H54 (cell line): ENCODE data around the gene RILPL1.
"Not testable (repeated sequence)": the region's sequence is repeated elsewhere in the genome, so short reads cannot be mapped to it uniquely, and the experiment has no call there.

Source experiments
- DNase-seq: peaks from one replicate; pipeline ENCODE4 v3.0.0; 2011; ENCODE audit warnings: low spot score, mixed read lengths; ENCODE audit not compliant: insufficient read length
- FAIRE-seq: peaks from 3 replicates; lab custom pipeline; 2011; peaks lifted over from hg19 to GRCh38; lab: Jason Lieb, UNC
- POLR2A ChIP-seq: IDR thresholded peaks from 2 replicates; pipeline ENCODE4 v1.6.1; 2011; ENCODE audit warnings: low read depth, mild to moderate bottlenecking, low read length

The RILPL1 gene

DNA sequence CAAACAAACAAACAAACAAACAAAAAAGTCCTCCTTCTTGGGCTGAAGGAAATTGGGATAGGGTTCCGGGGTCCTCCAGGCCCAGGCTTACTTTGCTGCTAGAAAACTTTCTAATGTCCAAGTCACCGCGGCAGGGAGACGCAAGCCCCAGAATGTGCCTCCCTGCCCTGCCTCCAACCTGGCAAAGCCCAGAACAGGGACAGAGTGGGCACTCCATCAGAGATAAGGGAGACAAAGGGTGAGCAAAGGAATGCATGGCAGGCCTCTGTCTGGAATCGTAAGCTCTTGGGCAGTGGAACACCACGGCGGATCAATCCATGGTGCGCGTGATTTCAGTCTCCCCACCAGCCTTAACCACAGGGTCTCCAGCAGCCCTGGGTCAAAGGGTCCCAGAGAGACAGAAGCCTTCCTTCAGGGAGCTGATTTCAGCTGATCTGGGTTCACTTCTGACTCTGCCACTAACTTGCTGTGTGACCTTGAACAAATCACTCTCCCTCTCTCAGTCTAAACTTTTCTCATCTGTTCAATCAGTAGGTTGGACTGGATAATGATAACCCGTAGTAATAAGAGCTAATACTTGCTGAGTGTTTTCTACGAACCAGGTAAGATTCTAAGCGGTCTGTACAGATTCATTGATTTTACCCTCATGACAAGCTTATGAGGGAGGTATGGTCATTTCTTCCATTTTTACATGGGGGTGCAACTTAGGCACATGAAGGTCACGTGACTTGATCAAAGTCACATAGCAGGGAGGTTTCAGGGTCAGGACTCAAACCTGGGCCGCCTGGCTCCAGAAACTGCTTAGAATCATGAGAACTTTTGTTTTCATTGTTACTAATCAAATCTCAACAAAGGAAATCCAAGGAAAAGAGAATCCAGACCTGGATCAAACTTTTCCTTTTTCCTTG lies 12.7 kb downstream of the RILPL1 start:
- no peak for TF ChIP-seq POLR2A
- no peak for DNase-seq
- FAIRE-seq, result no peak

DNA sequence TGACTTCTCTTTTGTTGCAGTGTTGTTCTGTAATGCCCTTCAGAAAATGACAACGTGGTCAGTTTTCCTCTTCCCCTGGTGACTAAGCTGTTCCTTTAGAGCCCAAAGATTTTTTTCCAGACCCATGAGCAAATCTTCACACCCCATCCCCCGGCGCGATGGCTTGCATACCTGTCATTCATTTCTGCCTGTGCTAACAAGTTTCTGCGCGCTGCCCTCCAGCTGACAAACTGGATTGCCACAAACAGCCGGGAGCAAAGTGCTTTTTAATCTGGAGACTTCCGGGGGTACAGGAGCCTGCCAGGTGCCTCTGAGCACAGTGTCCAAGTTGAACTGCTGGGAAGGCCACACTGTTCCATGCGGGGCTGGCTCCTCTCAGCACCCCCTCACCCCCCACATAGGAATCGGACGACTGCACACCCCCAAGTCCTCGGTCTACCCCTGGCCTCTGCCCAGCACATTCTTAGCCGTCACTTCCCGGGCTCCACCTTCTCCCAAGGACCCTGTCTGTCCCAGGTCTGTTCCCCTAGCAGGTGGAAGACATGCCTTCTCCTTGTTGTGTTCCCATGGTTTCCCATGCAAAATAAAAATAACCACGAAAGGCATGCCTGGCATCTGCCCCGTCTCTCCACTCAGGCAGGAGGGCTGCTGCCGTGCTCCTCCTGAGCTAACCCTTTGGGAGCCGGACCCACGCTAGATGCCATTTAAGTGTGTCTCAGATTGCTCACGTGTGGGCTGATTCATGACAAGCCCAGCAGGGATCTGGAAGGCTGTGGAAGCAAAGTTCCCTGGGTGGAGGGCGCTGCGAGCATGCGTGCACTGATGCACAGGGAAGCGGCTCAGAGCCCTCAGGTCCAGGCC lies 14.1 kb downstream of the RILPL1 start:
- FAIRE-seq (no peak), DNase-seq (peak; percentile 89)
- no peak for TF ChIP-seq POLR2A

DNA sequence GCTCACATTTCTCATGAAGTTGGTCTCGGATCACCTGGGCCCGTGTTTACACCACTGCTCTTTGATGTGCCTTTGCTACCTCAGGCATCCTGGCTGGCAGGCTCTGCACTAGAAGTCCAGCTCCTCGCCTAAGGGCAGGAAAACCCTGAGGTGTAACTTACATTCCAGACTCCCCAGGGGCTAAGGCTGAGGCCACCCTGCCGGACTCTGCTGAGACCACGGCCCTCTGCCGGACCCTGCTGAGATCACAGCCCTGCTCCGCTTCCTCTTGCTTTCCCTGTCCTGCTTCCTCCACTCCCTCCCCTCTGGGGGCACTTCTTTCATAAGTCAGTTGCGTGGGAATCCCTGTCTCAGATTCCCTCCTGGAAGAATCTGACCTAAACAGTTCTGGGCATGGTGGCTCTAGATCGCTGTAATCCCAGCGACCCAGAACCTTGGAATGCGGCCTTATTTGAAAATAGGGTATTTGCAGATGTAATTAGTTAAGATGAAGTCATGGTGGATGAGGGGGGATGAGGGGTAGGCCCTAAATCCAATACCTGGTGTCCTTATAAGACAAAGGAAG lies 17.2 kb downstream of the RILPL1 start:
- TF ChIP-seq POLR2A, result no peak
- FAIRE-seq, result no peak
- no peak for DNase-seq

DNA sequence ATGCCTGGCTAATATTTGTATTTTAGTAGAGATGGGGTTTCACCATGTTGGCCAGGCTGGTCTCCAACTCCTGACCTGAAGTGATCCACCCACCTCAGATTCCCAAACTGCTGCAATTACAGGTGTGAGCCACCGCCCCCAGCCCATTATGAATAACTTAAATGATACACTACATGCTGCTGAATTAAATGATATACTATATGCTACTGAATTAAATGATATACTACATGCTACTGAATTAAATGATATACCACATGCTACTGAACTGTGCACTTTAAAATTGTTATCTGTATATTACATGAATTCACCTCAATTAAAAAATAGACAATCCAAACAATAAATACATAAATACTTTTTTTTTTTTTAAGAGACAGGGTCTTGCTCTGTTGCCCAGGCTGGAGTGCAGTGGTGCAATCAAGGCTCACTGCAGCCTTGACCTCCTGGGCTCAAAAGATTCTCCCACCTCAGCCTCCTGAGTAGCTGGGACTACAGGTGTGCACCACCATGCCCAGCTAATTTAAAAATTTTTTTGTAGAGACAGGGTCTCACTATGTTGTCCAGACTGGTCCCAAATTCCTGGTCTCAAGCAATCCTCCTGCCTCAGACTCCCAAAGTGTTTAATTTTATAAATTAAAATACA lies 18.8 kb downstream of the RILPL1 start:
- not testable (repeated sequence) for FAIRE-seq, DNase-seq

DNA sequence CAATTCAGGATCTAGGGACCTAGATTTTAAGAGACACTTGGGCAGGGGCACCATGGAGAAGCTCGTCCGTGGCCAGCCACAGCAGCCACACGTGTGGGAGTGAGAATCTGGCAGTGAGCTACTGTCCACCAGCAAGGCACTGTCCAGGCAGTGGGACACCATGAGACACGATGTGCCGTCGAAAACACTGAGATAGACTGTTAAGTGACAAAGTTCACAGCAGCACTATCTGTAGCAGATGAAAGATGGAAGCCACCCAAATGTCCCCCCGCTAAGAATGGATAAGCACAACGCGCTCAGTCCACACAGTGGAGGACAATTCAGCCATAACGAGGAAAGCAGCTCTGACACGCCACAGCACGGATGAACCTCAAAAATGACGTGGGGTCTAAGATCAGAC lies 19.7 kb downstream of the RILPL1 start:
- DNase-seq (no peak), FAIRE-seq (no peak)
- TF ChIP-seq POLR2A, result no peak

DNA sequence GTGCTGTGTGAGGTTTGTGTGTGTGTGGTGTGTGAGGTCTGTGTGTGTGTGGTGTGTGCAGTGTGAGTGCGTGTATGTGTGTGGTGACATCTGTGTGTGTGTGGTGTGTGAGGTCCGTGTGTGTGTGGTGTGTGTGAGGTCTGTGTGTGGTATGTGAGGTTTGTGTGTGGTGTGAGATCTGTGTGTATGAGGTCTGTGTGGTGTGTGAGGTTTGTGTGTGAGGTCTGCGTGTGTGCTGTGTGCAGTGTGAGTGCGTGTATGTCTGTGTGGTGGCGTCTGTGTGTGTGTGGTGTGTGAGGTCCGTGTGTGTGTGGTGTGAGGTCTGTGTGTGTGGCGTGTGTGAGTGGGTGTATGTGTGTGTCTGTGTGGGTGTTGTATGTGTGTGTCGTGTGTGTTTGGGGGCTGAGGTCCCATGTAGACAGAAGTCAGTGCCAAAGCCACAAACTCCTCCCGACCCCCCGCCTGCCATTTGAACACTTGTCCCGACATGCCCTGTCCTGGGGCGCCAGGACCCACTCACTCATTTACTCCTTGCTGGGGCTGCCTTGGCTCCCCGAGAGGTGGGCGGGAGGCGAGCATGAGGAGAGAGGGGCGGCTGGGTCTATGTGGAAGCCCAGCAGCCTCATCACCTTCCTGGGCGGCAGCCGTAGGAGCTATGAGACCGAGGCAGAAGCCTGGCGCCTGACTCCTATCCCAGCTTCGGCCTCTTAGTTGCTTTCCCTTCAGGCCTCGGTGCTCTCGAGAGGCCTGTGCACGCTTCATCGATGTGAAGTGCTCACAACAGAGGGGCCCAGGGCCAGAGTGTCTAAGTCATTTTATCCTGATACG lies 20.5 kb downstream of the RILPL1 start:
- TF ChIP-seq POLR2A, result no peak
- DNase-seq (no peak), FAIRE-seq (no peak)

DNA sequence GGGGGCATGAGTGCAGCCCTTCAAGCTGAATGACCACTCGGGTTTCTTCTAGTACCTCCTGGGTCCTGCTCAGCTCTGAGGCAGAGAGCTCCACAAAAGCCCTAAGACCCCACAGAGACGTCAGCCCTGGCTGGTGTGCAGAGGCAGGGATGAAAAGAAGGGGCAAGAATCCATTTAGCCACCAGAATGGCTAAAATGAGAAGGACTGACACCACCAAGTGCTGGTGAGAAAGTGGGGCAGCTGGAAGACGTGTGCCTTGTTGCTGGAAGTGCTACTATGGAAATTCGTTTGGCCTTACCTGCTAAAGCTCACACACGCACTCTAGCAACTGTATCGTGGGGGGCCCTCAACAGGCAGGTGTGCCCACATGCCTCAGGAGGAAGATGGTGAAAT lies 26.7 kb downstream of the RILPL1 start:
- TF ChIP-seq POLR2A, result no peak
- FAIRE-seq (no peak), DNase-seq (no peak)

DNA sequence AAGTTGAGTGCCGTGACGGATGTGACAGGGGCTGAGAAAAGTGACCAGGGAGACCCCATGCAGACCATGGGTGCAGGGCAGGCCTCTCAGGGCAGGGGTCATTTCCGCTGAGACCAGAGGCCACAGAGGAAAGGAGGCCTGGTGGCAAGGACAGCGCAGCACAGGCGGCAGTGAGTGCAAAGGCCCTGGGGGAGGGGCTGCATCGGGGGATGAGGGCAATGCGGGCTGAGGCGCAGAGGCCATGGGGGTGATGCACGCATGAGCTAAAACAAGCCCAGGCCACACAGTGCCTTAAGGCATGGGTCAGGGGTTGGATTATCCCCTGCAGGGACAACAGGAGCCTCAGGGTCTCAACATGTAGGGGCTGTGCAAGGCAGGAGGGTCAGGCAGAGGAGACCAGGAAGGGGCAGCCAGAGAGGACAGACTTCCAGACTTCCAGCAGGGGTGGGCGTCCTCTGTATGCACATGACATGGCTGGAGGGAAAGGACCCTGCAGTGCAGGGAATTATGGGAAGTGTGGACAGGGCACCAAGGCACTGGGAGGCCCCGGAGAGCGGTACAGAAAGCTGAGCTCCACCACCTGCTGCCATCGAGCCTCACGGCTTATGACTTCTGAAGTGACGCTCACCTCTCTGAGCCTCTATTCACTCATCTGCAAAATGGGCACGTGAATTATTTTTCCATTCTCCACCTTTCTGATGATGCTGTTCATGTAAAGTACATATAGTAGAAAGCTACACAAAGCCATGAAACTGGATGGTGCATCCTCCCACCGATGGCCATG lies 27.3 kb downstream of the RILPL1 start:
- no peak for TF ChIP-seq POLR2A
- DNase-seq (no peak), FAIRE-seq (no peak)

DNA sequence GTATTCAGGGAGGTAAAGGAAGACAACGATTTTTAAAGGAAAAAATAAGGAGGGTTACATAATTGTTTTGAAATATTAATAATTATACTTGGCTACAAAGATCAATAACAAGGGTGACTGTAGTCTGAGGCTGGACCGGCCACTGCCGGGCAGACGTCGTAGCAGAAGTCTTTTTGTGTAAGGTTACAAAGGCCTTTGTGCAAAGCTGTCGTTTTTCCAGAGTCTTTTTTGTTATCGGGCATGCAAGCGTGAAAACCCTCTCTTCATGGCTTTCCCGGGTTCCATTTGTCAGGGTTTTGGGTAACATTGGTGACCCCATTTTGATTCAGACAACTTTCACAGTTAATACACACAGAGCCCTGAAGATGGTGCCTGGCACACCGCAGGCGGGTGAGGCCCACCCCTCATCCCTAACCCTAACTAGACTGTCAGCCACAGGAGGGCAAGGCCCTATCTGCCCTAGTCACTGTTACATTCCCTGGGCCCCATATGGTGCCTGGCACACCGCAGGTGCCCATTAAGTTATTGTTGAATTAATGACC lies 31.3 kb downstream of the RILPL1 start:
- FAIRE-seq, result no peak
- no peak for DNase-seq

DNA sequence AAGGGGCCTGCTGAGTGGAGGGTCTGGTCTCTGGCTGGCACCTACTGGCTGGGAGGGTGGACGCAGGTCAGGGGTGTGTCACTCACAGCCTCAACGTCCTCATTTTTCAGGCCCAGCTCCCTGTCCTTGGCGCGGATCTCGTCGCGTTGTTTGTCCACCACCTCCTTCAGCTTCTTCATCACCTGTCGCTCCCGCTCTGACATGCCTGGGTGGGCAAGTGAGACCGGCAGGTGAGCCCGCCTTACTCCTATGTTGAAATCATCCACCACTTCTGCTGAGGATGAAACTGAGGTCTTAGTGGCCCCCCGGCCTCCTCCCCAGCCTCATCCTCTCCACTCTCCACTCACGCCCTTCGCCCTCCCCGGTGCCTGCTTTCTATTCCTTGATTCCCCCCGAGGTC lies 34.2 kb downstream of the RILPL1 start:
- TF ChIP-seq POLR2A, result no peak
- DNase-seq (no peak), FAIRE-seq (no peak)

More for the DNA sequence above, 31.3 kb downstream of the RILPL1 start:
- TF ChIP-seq POLR2A, result no peak

DNA sequence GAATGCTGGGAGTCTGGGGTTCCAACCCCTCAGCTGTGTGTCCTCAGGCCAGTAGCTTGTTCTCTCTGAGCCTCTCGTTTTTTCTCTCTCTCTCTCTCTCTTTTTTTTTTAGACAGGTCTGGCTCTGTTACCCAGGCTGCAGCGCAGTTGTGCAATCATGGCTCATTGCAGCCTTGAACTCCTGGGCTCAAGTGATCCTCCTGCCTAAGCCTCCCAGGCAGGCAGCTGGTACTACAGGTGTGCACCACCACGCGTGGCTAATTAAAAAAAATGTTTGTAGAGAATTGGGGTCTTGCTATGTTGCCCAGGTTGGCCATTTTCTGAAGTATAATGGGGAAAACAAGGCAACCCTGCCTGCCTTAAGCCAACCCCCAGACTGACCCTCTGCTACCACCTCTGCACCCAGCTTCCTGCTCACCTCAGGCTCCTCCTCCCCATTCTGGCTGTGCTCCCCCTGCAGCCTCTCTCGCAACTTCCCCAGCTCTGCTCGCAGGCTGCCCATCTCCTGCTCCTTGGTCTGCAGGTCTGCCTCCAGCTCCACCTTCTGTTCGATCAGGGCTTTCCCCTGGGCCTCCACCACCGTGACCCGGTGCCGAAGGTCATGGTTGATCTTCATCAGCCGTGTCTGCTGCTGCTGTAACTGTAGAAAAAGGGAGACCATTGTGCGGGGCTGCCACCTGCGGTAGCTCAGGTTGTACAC lies 35.2 kb downstream of the RILPL1 start:
- TF ChIP-seq POLR2A, result no peak
- DNase-seq (no peak), FAIRE-seq (no peak)

DNA sequence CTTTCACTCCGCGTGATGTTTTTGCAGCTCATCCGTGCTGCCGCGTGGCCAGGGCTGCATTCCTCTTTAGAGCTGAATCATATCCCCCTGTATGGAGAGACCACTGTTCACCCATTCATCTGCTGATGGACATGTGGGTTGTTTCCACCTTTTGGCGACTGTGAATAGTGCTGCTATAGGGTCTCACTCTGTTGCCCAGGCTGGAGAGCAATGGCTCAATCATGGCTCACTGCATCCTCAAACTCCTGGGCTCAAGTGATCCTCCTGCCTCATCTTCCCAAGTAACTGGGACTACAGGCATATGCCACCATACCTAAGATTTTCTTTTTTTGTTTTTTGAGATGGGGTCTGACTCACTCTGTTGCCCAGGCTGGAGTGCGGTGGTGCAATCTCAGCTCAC lies 36.5 kb downstream of the RILPL1 start:
- TF ChIP-seq POLR2A, result no peak
- no peak for DNase-seq

More for the DNA sequence above, 36.5 kb downstream of the RILPL1 start:
- no peak for FAIRE-seq
